HEK293 (cell line): ENCODE results near the gene CWC25.
A peak's percentile ranks its signal among the peaks of the same experiment; 100 is the strongest.

Experiments
- CTCF ChIA-PET: fragments of 350-600 bp; formaldehyde crosslinking; extraction: SDS; loops from one replicate; lab custom pipeline; 2021; ENCODE audit warnings: antibody characterized with exemption; lab: Yijun Ruan, JAX
- POLR2A ChIA-PET: fragments of 300-600 bp; formaldehyde crosslinking; extraction: SDS; loops from one replicate; lab custom pipeline; 2020; ENCODE audit warnings: antibody characterized with exemption, inconsistent platforms; lab: Yijun Ruan, JAX
- H3K27ac ChIP-seq: fragments of 200-500 bp; sonication (Bioruptor generic); 2 replicates; pipeline ENCODE4 v1.5.1; 2014; ENCODE audit warnings: low read depth, low read length, control low read depth, inconsistent platforms; ENCODE audit errors: extremely low read depth
- H3K36me3 ChIP-seq, 2 experiments: fragments of 200-500 bp in 1 of 2; sonication (Bioruptor generic) in 1 of 2; 1 replicate in 1 of 2; 2 replicates in 1 of 2; pipeline ENCODE4 v1.5.1; 2014 to 2017; ENCODE audit warnings: inconsistent platforms in 2 of 2, low read length in 2 of 2; ENCODE audit not compliant: control insufficient read depth in 2 of 2, insufficient read depth in 1 of 2
- H3K4me1 ChIP-seq: fragments of 200-500 bp; sonication (Bioruptor generic); 2 replicates; pipeline ENCODE4 v1.5.1; 2014; ENCODE audit warnings: mild to moderate bottlenecking, low read length, inconsistent platforms; ENCODE audit not compliant: control insufficient read depth, insufficient read depth
- H3K4me3 ChIP-seq: 2 replicates; pipeline ENCODE4 v1.5.1; 2011; ENCODE audit warnings: low read depth, mild to moderate bottlenecking, control low read depth, low read length, moderate library complexity
- H3K9me3 ChIP-seq: fragments of 200-500 bp; sonication (Bioruptor generic); 2 replicates; pipeline ENCODE4 v1.5.1; 2014; ENCODE audit warnings: low read depth, low read length, inconsistent platforms; ENCODE audit not compliant: control insufficient read depth, insufficient read depth
- ATF2 ChIP-seq: fragments of 450-650 bp; formaldehyde crosslinking; IDR thresholded peaks from 2 replicates; pipeline ENCODE4 v1.5.1; 2016; ENCODE audit warnings: missing biosample characterization, missing genetic modification characterization, low read depth
- BCL11A ChIP-seq: fragments of 450-650 bp; formaldehyde crosslinking; IDR thresholded peaks from 2 replicates; pipeline ENCODE4 v1.5.1; 2016; ENCODE audit warnings: low read depth, missing biosample characterization, missing genetic modification characterization
- CTCF ChIP-seq: fragments of 450-650 bp; formaldehyde crosslinking; IDR thresholded peaks from 2 replicates; pipeline ENCODE4 v1.5.1; 2016; ENCODE audit warnings: missing biosample characterization, missing genetic modification characterization
- HIC1 ChIP-seq: fragments of 450-650 bp; formaldehyde crosslinking; IDR thresholded peaks from 2 replicates; pipeline ENCODE4 v1.5.1; 2016; ENCODE audit warnings: missing biosample characterization, missing genetic modification characterization
- HOXC10 ChIP-seq: sonication (generic); formaldehyde crosslinking; IDR thresholded peaks from 2 replicates; pipeline ENCODE4 v1.8.1; 2023; ENCODE audit warnings: mild to moderate bottlenecking, missing genetic modification reagents
- INSM2 ChIP-seq: fragments of 450-650 bp; formaldehyde crosslinking; IDR thresholded peaks from 2 replicates; pipeline ENCODE4 v1.5.1; 2016; ENCODE audit warnings: missing biosample characterization, missing genetic modification characterization
- OSR2 ChIP-seq: fragments of 450-650 bp; formaldehyde crosslinking; IDR thresholded peaks from 2 replicates; pipeline ENCODE4 v1.5.1; 2016; ENCODE audit warnings: missing biosample characterization, missing genetic modification characterization
- SP2 ChIP-seq: fragments of 450-650 bp; formaldehyde crosslinking; IDR thresholded peaks from 2 replicates; pipeline ENCODE4 v1.5.1; 2016; ENCODE audit warnings: missing biosample characterization, missing genetic modification characterization
- YY2 ChIP-seq: fragments of 450-650 bp; formaldehyde crosslinking; IDR thresholded peaks from 2 replicates; pipeline ENCODE4 v1.5.1; 2016; ENCODE audit warnings: missing biosample characterization, missing genetic modification characterization
- ZEB2 ChIP-seq: fragments of 450-650 bp; formaldehyde crosslinking; IDR thresholded peaks from 2 replicates; pipeline ENCODE4 v1.5.1; 2016; ENCODE audit warnings: missing biosample characterization, missing genetic modification characterization
- ZNF23 ChIP-seq: fragments of 450-650 bp; formaldehyde crosslinking; IDR thresholded peaks from 2 replicates; pipeline ENCODE4 v1.5.1; 2016; ENCODE audit warnings: missing biosample characterization, missing genetic modification characterization, borderline replicate concordance
- ZNF280C ChIP-seq: fragments of 450-650 bp; formaldehyde crosslinking; IDR thresholded peaks from 2 replicates; pipeline ENCODE4 v1.5.1; 2016; ENCODE audit warnings: missing biosample characterization, missing genetic modification characterization
- ZNF416 ChIP-seq: fragments of 450-650 bp; formaldehyde crosslinking; IDR thresholded peaks from 2 replicates; pipeline ENCODE4 v1.5.1; 2016; ENCODE audit warnings: missing biosample characterization, missing genetic modification characterization
- ZNF510 ChIP-seq: fragments of 450-650 bp; formaldehyde crosslinking; IDR thresholded peaks from 2 replicates; pipeline ENCODE4 v1.5.1; 2018; ENCODE audit warnings: mild to moderate bottlenecking, missing genetic modification characterization, missing biosample characterization; ENCODE audit not compliant: insufficient replicate concordance
- ZNF571 ChIP-seq: fragments of 450-650 bp; formaldehyde crosslinking; IDR thresholded peaks from 2 replicates; pipeline ENCODE4 v1.5.0; 2017; ENCODE audit warnings: missing biosample characterization, missing genetic modification characterization
- ZNF626 ChIP-seq: fragments of 450-650 bp; sonication (Bioruptor Pico); formaldehyde crosslinking; IDR thresholded peaks from 2 replicates; pipeline ENCODE4 v1.5.1; 2018; ENCODE audit warnings: missing biosample characterization, missing genetic modification characterization, inconsistent platforms
- ZNF639 ChIP-seq: fragments of 450-650 bp; formaldehyde crosslinking; IDR thresholded peaks from 2 replicates; pipeline ENCODE4 v1.5.1; 2016; ENCODE audit warnings: missing biosample characterization, missing genetic modification characterization
- ZNF677 ChIP-seq: fragments of 450-650 bp; IDR thresholded peaks from 2 replicates; pipeline ENCODE4 v1.5.0; 2018; ENCODE audit warnings: missing biosample characterization, mild to moderate bottlenecking, missing genetic modification characterization, moderate library complexity
- ZNF76 ChIP-seq: fragments of 450-650 bp; formaldehyde crosslinking; IDR thresholded peaks from 2 replicates; pipeline ENCODE4; 2016; ENCODE audit warnings: low read depth, missing biosample characterization, missing genetic modification characterization, borderline replicate concordance

CWC25 gene

GRCh38 chr17:38871247-38872015 is 46.3 kb upstream of the CWC25 start (continued):
- TF ChIP-seq SP2: peak; percentile 41
- no peak for TF ChIP-seq YY2 (tag by site-specific recombination)
- peak; percentile 44; the same call in 1 of the 2 replicates for TF ChIP-seq ZNF639 (tag by site-specific recombination)
- peak; percentile 79; the same call in 1 of the 2 replicates for TF ChIP-seq ZEB2 (tag by site-specific recombination)
- no peak for TF ChIP-seq ZNF571 (tag by site-specific recombination)
- TF ChIP-seq BCL11A (tag by site-specific recombination): peak; percentile 88
- peak; percentile 82 for TF ChIP-seq HIC1
- TF ChIP-seq ZNF677 (tag by site-specific recombination): no peak
- TF ChIP-seq CTCF (tag by site-specific recombination): peak; percentile 48; the same call in 1 of the 2 replicates
- TF ChIP-seq ZNF416 (tag by site-specific recombination): no peak
- 0 out of 2 replicates have a peak, but pooled peaks have one; percentile 29 for TF ChIP-seq INSM2
- TF ChIP-seq OSR2 (tag by site-specific recombination): peak; percentile 68

- no peaks in the 10 kb centered on the region for H3K9me3 ChIP-seq
- TF ChIP-seq ZNF23 (tag by site-specific recombination): no peak
- peak; percentile 6; the same call in 1 of the 2 replicates for TF ChIP-seq HIC1
- TF ChIP-seq ZNF280C (tag by site-specific recombination): no peak
- TF ChIP-seq ATF2: no peak
- no peak for TF ChIP-seq ZNF626 (tag by site-specific recombination)
- no peak for TF ChIP-seq ZNF510 (tag by site-specific recombination)
- TF ChIP-seq HOXC10 (CRISPR knock-in tag): no peak
- TF ChIP-seq ZNF76 (tag by site-specific recombination): no peak; the same call in 1 of the 2 replicates
Observed at GRCh38 chr17:38870259-38871165, 45.4 kb upstream of the CWC25 start.

More at GRCh38 chr17:38870259-38871165, 45.4 kb upstream of the CWC25 start:
- Histone ChIP-seq H3K4me1 (peaks cover 12% of the 10 kb centered on the region), H3K36me3 (no peaks in the 10 kb centered on the region), H3K27ac (peak overlapping the region; percentile 96), H3K4me3 (peak overlapping the region; percentile 94)
- ChIA-PET CTCF (interaction anchor here (0.6 to 5.8 kb wide), 13 partner anchors 10 to 616 kb away, joined by 3 to 24 read pairs (median 3); partner anchors contain the start of gene LASP1NB), POLR2A (interaction anchor here (0.6 to 4.1 kb wide), 33 partner anchors 9 to 329 kb away, joined by 3 to 62 read pairs (median 6); partner anchors contain the start of genes CWC25, LASP1NB, PLXDC1 and PSMB3)
